Pancreas (tissue), 10 donors: ENCODE data around the gene STX11. TPM values are rescaled to one million over a fixed set of nuclear protein-coding genes. Genes with fewer than 3 reads are reported as not detected.
A peak's percentile ranks its signal among the peaks of the same experiment; 100 is the strongest.

Experiments
- ATAC-seq, 4 donors: fragments of 200-7000 bp; cut with Tn5 transposase; one replicate each; pipeline versions ENCODE4 v1.8.0 to v1.9.1; 2020; ENCODE audit warnings: mild to moderate bottlenecking in 4 of 4, moderate library complexity in 4 of 4
- DNase-seq, 6 donors: peaks; one replicate each; pipeline ENCODE4 v3.0.0-alpha.2; 2020
- FAIRE-seq: peaks from 2 replicates; lab custom pipeline; 2012; peaks lifted over from hg19 to GRCh38; lab: Jason Lieb, UNC
- H3K27ac ChIP-seq, 4 donors: fragments of 200-600 bp; sonication (generic); 1 replicate in 3 of 4; 2 replicates in 1 of 4; pipeline versions ENCODE4 v1.5.0 to v1.8.0; 2020
- H3K27me3 ChIP-seq, 4 donors: fragments of 200-600 bp; one replicate each; pipeline ENCODE4 v1.8.0; 2021
- H3K36me3 ChIP-seq, 3 donors: fragments of 200-600 bp; sonication (generic) in 1 of 3; one replicate each; pipeline versions ENCODE4 v1.5.0 to v1.8.0; 2020 to 2021
- H3K4me1 ChIP-seq, 3 donors: fragments of 200-600 bp; one replicate each; pipeline ENCODE4 v1.8.0; 2021
- H3K4me3 ChIP-seq, 4 donors: fragments of 200-600 bp; sonication (generic) in 2 of 4; one replicate each; pipeline versions ENCODE4 v1.5.0 to v1.8.0; 2020 to 2021
- H3K9me3 ChIP-seq, 4 donors: fragments of 200-600 bp; one replicate each; pipeline ENCODE4 v1.8.0; 2021
- WGBS, 2 donors: extraction: QIAGEN DNeasy Blood & Tissue Kit; methylation state at CpG; one replicate each; pipeline ENCODE4 v1.1.7; 2013; 5-methylcytosine and 5-hydroxymethylcytosine counted together
- intact Hi-C, 3 donors: fragments of 100-400 bp; cut with DNase I; formaldehyde crosslinking; loops; one replicate each; pipeline versions ENCODE4 v1.11.1 to v1.14.2; 2022
- polyA plus RNA-seq, 2 donors: library from polyadenylated mRNA; stranded (reverse); fragments of 200-250 nt; gene quantifications; one replicate each; pipeline ENCODE4 v1.2.3, GENCODE V29; 2013
- total RNA-seq, 6 donors: library from RNA; stranded (reverse); fragmentation: NEBNext Ultra II Directional in 4 of 6; extraction: Animal tissue kit (Norgen Biotek cat#: 25700) in 4 of 6; gene quantifications; one replicate each; pipeline versions ENCODE4 v1.2.1 to v1.2.4, GENCODE V29; 2021 to 2023
- TF ChIP-seq, protein P1 (sequence below), 4 donors: fragments of 200-600 bp; sonication (generic) in 3 of 4; IDR thresholded peaks; one replicate each; pipeline versions ENCODE4 v1.5.0 to v1.8.0; 2021; ENCODE audit warnings: antibody characterized with exemption in 4 of 4
- donor health status: healthy with polysubstance abuse.
- donor health status: DM: no; HTN: no; CAD: no; lungs with moderate emphysema.
- donor health status: DM: no; HTN: no; CAD: no.
- donor health status: control.
- donor health status: control.
- donor health status: Bipolar disorder and iron deficiency.
- donor health status: DM: yes; HTN: yes; CAD: no.
- donor health status: DM: no; HTN: no; CAD: no.
- donor health status: DM: no; HTN: no; CAD: no.
- donor health status: DM: yes; HTN: yes; CAD: no.

The STX11 gene
- total and polyA plus RNA-seq, 8 donors, result 0.47 to 2.6 (median 1.1) TPM

GRCh38 chr6:144231721-144232120, 81.4 kb downstream of the STX11 start:
- H3K27ac ChIP-seq, result no peak overlapping the region

DNA sequence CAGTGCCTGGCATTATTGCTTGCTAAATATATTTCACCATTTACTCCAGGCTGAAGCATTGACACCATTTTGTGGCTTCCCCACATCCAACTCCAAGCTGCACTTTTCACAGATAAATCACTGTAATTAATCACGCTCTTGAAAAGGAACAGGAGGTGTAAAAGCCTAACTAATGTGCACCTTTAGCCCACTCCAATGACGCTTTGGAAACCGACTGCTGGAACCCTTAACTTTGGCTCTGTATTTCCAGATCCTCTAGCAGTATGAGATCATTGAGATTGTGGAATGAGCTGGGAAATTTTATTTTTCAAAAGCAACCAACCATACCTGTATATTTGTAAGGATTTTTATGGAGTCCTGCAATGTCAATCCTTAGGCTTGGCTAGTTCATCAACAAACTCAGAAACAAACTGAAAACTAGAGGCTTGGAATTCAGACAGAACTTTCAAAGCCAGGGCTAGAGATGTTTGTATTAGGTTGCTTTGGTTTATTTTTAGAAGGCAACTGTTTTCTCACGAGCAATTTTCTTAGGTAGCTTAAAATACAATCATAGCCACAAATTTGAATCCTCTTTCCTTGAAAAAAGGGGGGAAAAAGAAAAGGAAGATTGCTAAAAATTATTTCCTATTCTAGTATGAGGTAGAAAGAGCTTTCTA, 82.0 kb downstream of the STX11 start:
- no peak for FAIRE-seq
- Histone ChIP-seq H3K36me3 (no peaks in the 10 kb centered on the region), H3K27ac (no peak overlapping the region), H3K27me3 (no peaks in the 10 kb centered on the region), H3K4me3 (no peak overlapping the region), H3K9me3 (no peaks in the 10 kb centered on the region), H3K4me1 (peaks cover 7 to 15% (median 8%) of the 10 kb centered on the region in 3 donors)
- ATAC-seq, result peak in 2 of 4 donors; percentile 39 to 65
- DNase-seq, result no peak
- TF ChIP-seq, protein P1, sequence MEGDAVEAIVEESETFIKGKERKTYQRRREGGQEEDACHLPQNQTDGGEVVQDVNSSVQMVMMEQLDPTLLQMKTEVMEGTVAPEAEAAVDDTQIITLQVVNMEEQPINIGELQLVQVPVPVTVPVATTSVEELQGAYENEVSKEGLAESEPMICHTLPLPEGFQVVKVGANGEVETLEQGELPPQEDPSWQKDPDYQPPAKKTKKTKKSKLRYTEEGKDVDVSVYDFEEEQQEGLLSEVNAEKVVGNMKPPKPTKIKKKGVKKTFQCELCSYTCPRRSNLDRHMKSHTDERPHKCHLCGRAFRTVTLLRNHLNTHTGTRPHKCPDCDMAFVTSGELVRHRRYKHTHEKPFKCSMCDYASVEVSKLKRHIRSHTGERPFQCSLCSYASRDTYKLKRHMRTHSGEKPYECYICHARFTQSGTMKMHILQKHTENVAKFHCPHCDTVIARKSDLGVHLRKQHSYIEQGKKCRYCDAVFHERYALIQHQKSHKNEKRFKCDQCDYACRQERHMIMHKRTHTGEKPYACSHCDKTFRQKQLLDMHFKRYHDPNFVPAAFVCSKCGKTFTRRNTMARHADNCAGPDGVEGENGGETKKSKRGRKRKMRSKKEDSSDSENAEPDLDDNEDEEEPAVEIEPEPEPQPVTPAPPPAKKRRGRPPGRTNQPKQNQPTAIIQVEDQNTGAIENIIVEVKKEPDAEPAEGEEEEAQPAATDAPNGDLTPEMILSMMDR (IDR thresholded peaks at IDR 0.05), result no peak
- intact Hi-C loops, result no loop called here
- WGBS, 2 donors, result 18 to 22% methylated on average over 4 of the region's 4 CpGs

More at GRCh38 chr6:144231721-144232120, 81.4 kb downstream of the STX11 start:
- intact Hi-C loops, result no loop called here
- H3K4me1 ChIP-seq, result peaks cover 7 to 15% (median 8%) of the 10 kb centered on the region in 3 donors
- ATAC-seq (no peak), DNase-seq (no peak), FAIRE-seq (no peak)
- WGBS, 2 donors, result 19 to 25% methylated on average over 3 of the region's 3 CpGs
- no peaks in the 10 kb centered on the region for H3K9me3 ChIP-seq
- H3K27me3 ChIP-seq, result no peaks in the 10 kb centered on the region
- no peak overlapping the region for H3K4me3 ChIP-seq
- TF ChIP-seq, protein P1 (IDR thresholded peaks at IDR 0.05), result no peak
- no peaks in the 10 kb centered on the region for H3K36me3 ChIP-seq

DNA sequence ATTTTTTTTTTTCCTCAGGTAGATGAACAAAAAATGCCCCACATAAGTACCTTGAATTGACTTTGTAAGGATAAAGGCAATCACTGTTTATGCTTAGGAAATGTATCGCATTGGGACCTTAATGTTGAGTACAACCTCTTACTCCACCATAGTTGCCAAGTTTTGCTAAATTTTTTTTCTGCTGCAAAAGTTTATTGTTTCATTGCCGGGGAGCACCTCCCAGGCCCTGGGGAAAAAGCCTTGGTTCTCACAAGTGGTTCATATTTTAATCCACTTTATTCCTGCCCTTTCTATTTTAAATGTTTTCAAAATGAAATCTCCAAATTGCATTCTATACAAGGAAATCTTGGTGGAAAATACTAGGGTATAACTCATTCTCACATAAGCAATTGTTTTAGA, 82.5 kb downstream of the STX11 start:
- intact Hi-C loops, result no loop called here
- WGBS, 2 donors, result 48 to 49% methylated on average over 2 of the region's 2 CpGs
- H3K4me3 ChIP-seq, result no peak overlapping the region
- no peaks in the 10 kb centered on the region for H3K27me3 ChIP-seq
- TF ChIP-seq, protein P1 (IDR thresholded peaks at IDR 0.05), result no peak
- H3K4me1 ChIP-seq, result peaks cover 7 to 15% (median 8%) of the 10 kb centered on the region in 3 donors
- no peak for DNase-seq
- no peak for FAIRE-seq
- ATAC-seq, result no peak
- no peaks in the 10 kb centered on the region for H3K36me3 ChIP-seq
- no peaks in the 10 kb centered on the region for H3K9me3 ChIP-seq
- H3K27ac ChIP-seq, result no peak overlapping the region

GRCh38 chr6:144234399-144234798, 84.1 kb downstream of the STX11 start:
- no peak for DNase-seq
- FAIRE-seq, result no peak
- ATAC-seq, result no peak
- intact Hi-C loops, result no loop called here
- H3K27ac ChIP-seq, result no peak overlapping the region
- no peaks in the 10 kb centered on the region for H3K27me3 ChIP-seq
- no peak overlapping the region for H3K4me3 ChIP-seq
- TF ChIP-seq, protein P1 (IDR thresholded peaks at IDR 0.05), result no peak
- no peaks in the 10 kb centered on the region for H3K9me3 ChIP-seq
- H3K36me3 ChIP-seq, result no peaks in the 10 kb centered on the region
- peaks cover 7 to 15% (median 8%) of the 10 kb centered on the region in 3 donors for H3K4me1 ChIP-seq
- 94 to 96% methylated on average over 3 of the region's 3 CpGs for WGBS, 2 donors

GRCh38 chr6:144234935-144235334, 84.6 kb downstream of the STX11 start:
- Histone ChIP-seq H3K36me3 (no peaks in the 10 kb centered on the region), H3K4me3 (no peak overlapping the region), H3K27ac (no peak overlapping the region), H3K4me1 (peaks cover 7 to 15% (median 8%) of the 10 kb centered on the region in 3 donors), H3K9me3 (no peaks in the 10 kb centered on the region), H3K27me3 (no peaks in the 10 kb centered on the region)
- ATAC-seq (no peak), DNase-seq (no peak), FAIRE-seq (no peak)
- TF ChIP-seq, protein P1 (IDR thresholded peaks at IDR 0.05), result no peak
- 83 to 85% methylated on average over 4 of the region's 4 CpGs for WGBS, 2 donors
- intact Hi-C loops, result no loop called here
